ENCODE results near the gene ZNF146.
"Not testable (repeated sequence)": the region's sequence is repeated elsewhere in the genome, so short reads cannot be mapped to it uniquely, and the experiment has no call there.

ZNF146 gene

DNA sequence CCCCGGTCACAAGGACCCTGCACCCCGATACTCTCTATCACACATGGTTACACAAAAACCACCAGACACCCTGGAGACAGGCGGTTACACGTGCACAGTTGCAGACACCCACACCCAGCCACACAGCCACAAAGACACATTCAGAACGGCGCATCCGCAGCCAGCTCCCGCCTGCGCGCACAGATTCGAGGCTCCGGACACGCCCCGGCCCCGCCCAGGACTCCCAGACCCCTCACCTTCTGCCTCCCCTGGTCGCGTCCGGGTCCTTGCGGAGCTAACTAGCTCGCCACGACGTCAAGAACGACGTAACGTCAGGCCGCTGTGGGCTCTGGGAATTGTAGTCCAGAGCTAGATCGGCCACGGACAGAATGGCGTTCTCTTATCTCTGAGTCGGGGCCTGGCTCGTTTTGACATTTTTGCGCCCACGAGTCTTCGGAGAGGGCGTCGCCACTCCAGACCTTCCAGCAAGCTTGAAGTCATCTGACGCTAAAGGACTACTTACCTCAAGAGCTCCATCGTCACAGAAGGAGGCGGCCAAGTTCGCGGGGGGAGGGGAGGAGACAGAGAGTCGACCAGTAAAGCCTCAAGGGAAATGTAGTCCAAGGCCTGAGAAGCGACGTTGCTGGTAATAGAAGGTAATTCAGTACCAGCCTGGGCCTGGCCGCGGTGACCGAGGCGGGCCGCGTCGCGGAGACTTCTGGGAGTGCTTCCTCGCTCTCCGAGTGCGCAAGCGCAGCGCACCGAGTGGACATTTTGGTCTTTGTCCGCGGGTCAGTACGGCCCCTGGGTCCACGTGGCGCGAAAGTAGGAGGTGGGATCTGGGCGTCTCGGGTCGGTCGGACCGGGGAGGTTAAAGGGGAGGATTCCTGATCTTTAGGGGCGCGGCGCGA is at the start of gene ZNF146, which contains the start of gene ZNF565:
TSS of gene ZNF146 (plus strand) at position 721 of the 890 bp plus-strand sequence. CDS start 21,335 bp downstream, outside the sequence.
TSS of gene ZNF565 (minus strand) at position 280 of the 890 bp plus-strand sequence. CDS start 12,680 bp downstream, outside the sequence.
- no peaks in the 10 kb centered on the region for H3K27me3 ChIP-seq (ENCODE audit: control insufficient read depth in 1 of 2, insufficient read depth in 2 of 2, low read length in 2 of 2)
- H3K4me3 ChIP-seq (ENCODE audit: low read length in 2 of 2), result peak within 1 kb of the TSS; percentile 96 to 99
- H3K4me1 ChIP-seq (ENCODE audit: control insufficient read depth, insufficient read depth, low read length), result peaks cover 21% of the 10 kb centered on the region
- peak within 1 kb of the TSS; percentile 96 for H3K27ac ChIP-seq (ENCODE audit: low read length)
- H3K9me3 ChIP-seq (ENCODE audit: control insufficient read depth in 2 of 2, low read length in 2 of 2), result no peaks in the 10 kb centered on the region
- peak within 1 kb of the TSS; percentile 96 to 98 for H3K9ac ChIP-seq (ENCODE audit: low read length in 2 of 2)
- H3K36me3 ChIP-seq (ENCODE audit: control insufficient read depth in 2 of 2, insufficient read depth in 2 of 2, low read length in 2 of 2), result no peaks in the 10 kb centered on the region

DNA sequence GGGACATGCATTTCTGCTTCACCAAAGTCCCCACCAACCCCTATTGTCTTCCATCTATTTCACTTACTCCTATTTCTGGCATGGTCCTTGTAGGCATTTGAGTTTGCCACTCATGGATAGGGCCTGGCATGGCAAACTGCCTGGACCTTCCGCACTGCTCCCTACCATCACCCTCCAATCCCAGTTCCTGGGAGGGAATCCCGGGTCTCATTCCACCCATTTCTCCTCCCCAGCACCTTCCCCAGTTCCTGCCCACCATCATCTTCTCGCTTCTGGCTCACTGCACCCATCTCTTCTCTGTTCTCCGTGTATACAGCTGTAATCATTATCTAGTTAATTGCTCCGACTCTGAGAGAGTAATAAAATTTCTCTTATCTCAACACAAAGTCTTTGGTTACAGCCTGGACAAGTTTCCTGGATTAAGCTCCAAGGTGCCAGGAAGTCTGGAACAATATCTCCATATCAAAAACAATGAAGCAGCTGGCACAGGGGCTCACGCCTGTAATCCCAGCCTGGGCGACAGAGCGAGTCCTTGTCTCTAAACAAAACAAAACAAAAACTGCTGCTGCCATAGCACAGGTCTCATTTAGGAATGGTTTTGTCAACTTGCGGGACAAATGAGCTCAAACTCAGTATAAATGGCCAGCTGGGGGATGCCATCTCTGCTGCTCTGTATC is 45.7 kb upstream of the ZNF146 start:
- Histone ChIP-seq H3K4me3 (ENCODE audit: low read length in 2 of 2) (no peak overlapping the region), H3K36me3 (ENCODE audit: control insufficient read depth in 2 of 2, insufficient read depth in 2 of 2, low read length in 2 of 2) (peaks cover 0 to 2% of the 10 kb centered on the region in 2 donors), H3K27ac (ENCODE audit: low read length) (no peak overlapping the region), H3K9ac (ENCODE audit: low read length in 2 of 2) (no peak overlapping the region), H3K9me3 (ENCODE audit: control insufficient read depth in 2 of 2, low read length in 2 of 2) (no peaks in the 10 kb centered on the region), H3K27me3 (ENCODE audit: control insufficient read depth in 1 of 2, insufficient read depth in 2 of 2, low read length in 2 of 2) (no peaks in the 10 kb centered on the region), H3K4me1 (ENCODE audit: control insufficient read depth, insufficient read depth, low read length) (peaks cover 9% of the 10 kb centered on the region)

DNA sequence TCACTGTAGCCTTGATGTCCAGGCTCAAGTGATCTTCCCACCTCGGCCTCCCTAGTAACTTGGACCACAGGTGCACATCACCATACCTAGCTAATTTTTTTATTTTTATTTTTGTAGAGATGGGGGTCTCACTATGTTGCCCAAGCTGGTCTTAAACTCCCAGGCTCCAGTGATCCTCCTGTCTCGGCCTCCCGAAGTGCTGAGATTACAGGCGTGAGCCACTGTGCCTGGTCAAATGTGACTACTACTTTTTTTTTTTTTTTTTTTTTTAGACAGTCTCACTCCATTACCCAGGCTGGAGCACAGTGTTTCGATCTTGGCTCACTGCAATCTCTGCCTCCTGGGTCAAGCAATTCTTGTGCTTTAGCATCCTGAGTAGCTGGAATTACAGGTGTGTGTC is 42.1 kb upstream of the ZNF146 start:
- no peaks in the 10 kb centered on the region for H3K36me3 ChIP-seq (ENCODE audit: control insufficient read depth in 2 of 2, insufficient read depth in 2 of 2, low read length in 2 of 2)
- H3K9me3 ChIP-seq (ENCODE audit: control insufficient read depth in 2 of 2, low read length in 2 of 2), result no peaks in the 10 kb centered on the region
- no peak overlapping the region for H3K27ac ChIP-seq (ENCODE audit: low read length)
- H3K4me1 ChIP-seq (ENCODE audit: control insufficient read depth, insufficient read depth, low read length), result peaks cover 9% of the 10 kb centered on the region
- no peaks in the 10 kb centered on the region for H3K27me3 ChIP-seq (ENCODE audit: control insufficient read depth in 1 of 2, insufficient read depth in 2 of 2, low read length in 2 of 2)
- H3K9ac ChIP-seq (ENCODE audit: low read length in 2 of 2), result no peak overlapping the region
- H3K4me3 ChIP-seq (ENCODE audit: low read length in 2 of 2), result no peak overlapping the region

DNA sequence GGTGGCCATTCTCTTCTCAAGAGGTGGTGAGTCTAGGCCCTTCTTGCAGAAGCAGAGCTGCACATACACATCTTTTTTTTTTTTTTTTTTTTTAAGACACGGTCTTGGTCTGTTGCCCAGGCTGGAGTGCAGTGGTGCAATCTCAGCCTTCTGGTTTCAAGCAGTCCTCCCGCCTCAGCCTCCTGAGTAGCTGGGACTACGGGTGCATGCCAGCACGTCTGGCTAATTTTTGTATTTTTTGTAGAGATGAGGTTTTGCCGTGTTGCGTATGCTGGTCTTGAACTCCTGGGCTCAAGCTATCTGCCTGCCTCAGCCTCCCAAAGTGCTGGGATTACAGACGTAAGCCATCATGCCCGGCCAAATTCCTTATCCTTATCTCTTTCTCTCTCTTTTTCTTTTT is 41.1 kb upstream of the ZNF146 start:
- not testable (repeated sequence) for H3K27ac ChIP-seq (ENCODE audit: low read length); H3K27me3 ChIP-seq (ENCODE audit: control insufficient read depth in 1 of 2, insufficient read depth in 2 of 2, low read length in 2 of 2); H3K36me3 ChIP-seq (ENCODE audit: control insufficient read depth in 2 of 2, insufficient read depth in 2 of 2, low read length in 2 of 2); H3K9ac ChIP-seq (ENCODE audit: low read length in 2 of 2); H3K9me3 ChIP-seq (ENCODE audit: control insufficient read depth in 2 of 2, low read length in 2 of 2); H3K4me1 ChIP-seq (ENCODE audit: control insufficient read depth, insufficient read depth, low read length); H3K4me3 ChIP-seq (ENCODE audit: low read length in 2 of 2)

DNA sequence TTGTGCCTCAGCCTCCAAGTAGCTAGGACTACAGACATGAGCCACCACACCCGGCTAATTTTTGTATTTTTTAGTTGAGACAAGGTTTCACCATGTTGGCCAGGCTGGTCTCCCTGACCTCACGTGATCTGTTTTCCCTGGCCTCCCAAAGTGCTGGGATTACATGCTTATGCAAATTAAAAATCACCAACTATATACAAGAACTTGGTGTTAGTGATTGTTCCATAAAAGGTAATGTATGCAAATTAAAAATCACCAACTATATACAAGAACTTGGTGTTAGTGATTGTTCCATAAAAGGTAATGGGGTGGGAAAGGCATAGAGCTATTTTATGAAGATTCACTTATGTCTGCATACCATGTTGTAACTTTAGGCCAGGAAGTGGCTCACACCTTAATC is 35.8 kb upstream of the ZNF146 start:
- not testable (repeated sequence) for H3K4me3 ChIP-seq (ENCODE audit: low read length in 2 of 2); H3K9ac ChIP-seq (ENCODE audit: low read length in 2 of 2); H3K27ac ChIP-seq (ENCODE audit: low read length); H3K4me1 ChIP-seq (ENCODE audit: control insufficient read depth, insufficient read depth, low read length); H3K27me3 ChIP-seq (ENCODE audit: control insufficient read depth in 1 of 2, insufficient read depth in 2 of 2, low read length in 2 of 2); H3K9me3 ChIP-seq (ENCODE audit: control insufficient read depth in 2 of 2, low read length in 2 of 2)
- H3K36me3 ChIP-seq (ENCODE audit: control insufficient read depth in 2 of 2, insufficient read depth in 2 of 2, low read length in 2 of 2), result peaks cover 11% of the 10 kb centered on the region in 2 donors

DNA sequence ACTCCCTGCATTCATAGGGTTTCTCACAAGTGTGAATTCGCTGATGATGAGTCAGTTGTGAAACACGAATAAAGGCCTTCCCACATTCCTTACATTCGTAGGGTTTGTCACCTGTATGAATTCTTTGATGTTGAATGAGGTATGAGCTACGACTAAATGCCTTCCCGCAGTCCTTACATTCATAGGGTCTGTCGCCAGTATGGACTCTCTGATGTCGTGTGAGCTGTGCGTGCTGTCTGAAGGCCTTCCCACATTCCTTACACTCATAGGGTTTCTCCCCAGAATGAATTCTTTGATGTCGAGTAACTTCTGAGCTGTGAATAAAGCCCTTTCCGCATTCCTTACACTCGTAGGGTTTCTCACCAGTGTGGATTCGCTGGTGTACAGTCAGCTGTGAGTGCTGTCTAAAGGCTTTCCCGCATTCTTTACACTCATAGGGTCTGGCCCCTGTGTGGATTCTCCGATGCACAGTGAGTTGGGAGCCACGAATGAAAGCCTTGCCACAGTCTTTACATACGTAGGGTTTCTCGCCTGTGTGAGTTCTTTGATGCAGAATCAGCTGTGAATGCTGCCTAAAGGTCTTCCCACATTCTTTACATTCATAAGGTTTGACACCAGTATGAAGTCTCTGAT is 32.2 kb upstream of the ZNF146 start:
- Histone ChIP-seq H3K9me3 (ENCODE audit: control insufficient read depth in 2 of 2, low read length in 2 of 2) (no peaks in the 10 kb centered on the region), H3K4me3 (ENCODE audit: low read length in 2 of 2) (no peak overlapping the region), H3K27me3 (ENCODE audit: control insufficient read depth in 1 of 2, insufficient read depth in 2 of 2, low read length in 2 of 2) (no peaks in the 10 kb centered on the region), H3K36me3 (ENCODE audit: control insufficient read depth in 2 of 2, insufficient read depth in 2 of 2, low read length in 2 of 2) (peaks cover 11% of the 10 kb centered on the region in 2 donors), H3K9ac (ENCODE audit: low read length in 2 of 2) (no peak overlapping the region), H3K4me1 (ENCODE audit: control insufficient read depth, insufficient read depth, low read length) (no peaks in the 10 kb centered on the region), H3K27ac (ENCODE audit: low read length) (no peak overlapping the region)

DNA sequence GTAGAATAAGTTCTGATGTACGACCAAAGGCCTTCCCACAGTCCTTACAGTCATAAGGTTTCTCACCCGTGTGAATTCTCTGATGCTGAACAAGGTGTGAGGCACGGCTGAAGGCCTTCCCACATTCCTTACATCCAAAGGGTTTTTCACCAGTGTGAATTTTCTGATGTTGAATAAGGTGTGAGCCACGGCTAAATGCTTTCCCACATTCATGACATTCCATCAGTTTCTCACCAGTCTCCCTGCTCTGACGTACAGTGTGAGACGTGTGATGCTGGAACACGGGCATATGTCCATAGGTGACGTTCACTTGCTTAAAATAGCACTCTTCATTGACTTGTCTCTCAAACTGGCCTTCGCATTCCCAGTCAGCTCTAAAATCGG is 31.7 kb upstream of the ZNF146 start:
- Histone ChIP-seq H3K36me3 (ENCODE audit: control insufficient read depth in 2 of 2, insufficient read depth in 2 of 2, low read length in 2 of 2) (peaks cover 11% of the 10 kb centered on the region in 2 donors), H3K9ac (ENCODE audit: low read length in 2 of 2) (no peak overlapping the region), H3K9me3 (ENCODE audit: control insufficient read depth in 2 of 2, low read length in 2 of 2) (no peaks in the 10 kb centered on the region), H3K4me1 (ENCODE audit: control insufficient read depth, insufficient read depth, low read length) (no peaks in the 10 kb centered on the region), H3K27ac (ENCODE audit: low read length) (no peak overlapping the region), H3K27me3 (ENCODE audit: control insufficient read depth in 1 of 2, insufficient read depth in 2 of 2, low read length in 2 of 2) (no peaks in the 10 kb centered on the region), H3K4me3 (ENCODE audit: low read length in 2 of 2) (no peak overlapping the region)

DNA sequence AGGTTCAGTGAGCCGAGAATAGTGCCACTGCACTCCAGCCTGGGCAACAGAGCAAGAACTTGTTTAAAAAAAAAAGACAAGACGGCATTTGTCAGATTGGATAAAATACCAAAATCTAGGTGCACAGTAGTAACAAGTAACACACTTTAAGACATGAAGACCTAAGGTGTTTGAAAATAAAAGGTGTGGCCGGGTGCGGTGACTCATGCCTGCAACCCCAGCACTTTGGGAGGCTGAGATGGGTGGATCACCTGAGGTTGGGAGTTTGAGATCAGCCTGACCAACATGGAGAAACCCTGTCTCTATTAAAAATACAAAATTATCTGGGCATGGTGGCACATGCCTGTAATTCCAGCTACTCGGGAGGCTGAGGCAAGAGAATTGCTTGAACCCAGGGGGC is 28.2 kb upstream of the ZNF146 start:
- not testable (repeated sequence) for H3K9ac ChIP-seq (ENCODE audit: low read length in 2 of 2); H3K4me1 ChIP-seq (ENCODE audit: control insufficient read depth, insufficient read depth, low read length); H3K9me3 ChIP-seq (ENCODE audit: control insufficient read depth in 2 of 2, low read length in 2 of 2); H3K27ac ChIP-seq (ENCODE audit: low read length); H3K4me3 ChIP-seq (ENCODE audit: low read length in 2 of 2); H3K27me3 ChIP-seq (ENCODE audit: control insufficient read depth in 1 of 2, insufficient read depth in 2 of 2, low read length in 2 of 2)
- H3K36me3 ChIP-seq (ENCODE audit: control insufficient read depth in 2 of 2, insufficient read depth in 2 of 2, low read length in 2 of 2), result peaks cover 11% of the 10 kb centered on the region in 2 donors

DNA sequence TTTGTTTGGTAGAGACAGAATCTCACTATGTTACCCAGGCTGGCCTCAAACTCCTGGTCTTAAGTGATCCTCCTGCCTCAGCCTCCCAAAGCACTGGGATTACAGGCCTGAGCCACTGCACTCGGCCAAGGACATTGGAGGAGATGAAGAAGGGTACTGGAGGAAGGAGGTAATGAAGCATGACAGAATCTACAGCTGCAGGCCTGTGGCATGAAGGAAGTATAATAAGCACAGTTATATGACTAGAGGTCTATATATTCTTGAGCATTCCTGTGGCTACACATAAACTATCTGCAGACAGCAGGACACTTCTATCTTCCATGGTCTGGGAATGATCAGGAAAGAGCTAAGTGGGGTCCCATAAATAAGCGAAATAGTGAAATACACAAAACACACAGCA is 18.7 kb upstream of the ZNF146 start:
- Histone ChIP-seq H3K27me3 (ENCODE audit: control insufficient read depth in 1 of 2, insufficient read depth in 2 of 2, low read length in 2 of 2) (no peaks in the 10 kb centered on the region), H3K27ac (ENCODE audit: low read length) (no peak overlapping the region), H3K4me3 (ENCODE audit: low read length in 2 of 2) (no peak overlapping the region), H3K9me3 (ENCODE audit: control insufficient read depth in 2 of 2, low read length in 2 of 2) (no peaks in the 10 kb centered on the region), H3K9ac (ENCODE audit: low read length in 2 of 2) (no peak overlapping the region), H3K36me3 (ENCODE audit: control insufficient read depth in 2 of 2, insufficient read depth in 2 of 2, low read length in 2 of 2) (peaks cover 12 to 17% of the 10 kb centered on the region in 2 donors), H3K4me1 (ENCODE audit: control insufficient read depth, insufficient read depth, low read length) (no peaks in the 10 kb centered on the region)

DNA sequence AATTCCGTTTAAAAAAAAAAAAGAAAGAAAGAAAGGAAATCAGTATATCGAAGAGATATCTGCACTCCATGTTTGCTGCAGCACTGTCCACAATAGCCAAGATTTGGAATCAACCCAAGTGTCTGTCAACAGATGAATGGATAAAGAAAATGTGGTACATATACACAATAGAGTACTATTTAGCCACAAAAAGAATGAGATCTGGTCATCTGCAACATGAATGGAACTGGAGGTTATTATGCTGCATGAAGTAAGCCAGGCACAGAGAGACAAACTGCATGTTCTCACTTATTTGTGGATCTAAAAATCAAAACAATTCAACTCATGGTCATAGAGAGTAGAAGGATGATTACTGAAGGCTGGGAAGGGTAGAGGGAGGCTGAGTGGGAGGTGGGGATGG is 16.8 kb upstream of the ZNF146 start:
- H3K27ac ChIP-seq (ENCODE audit: low read length), result no peak overlapping the region
- H3K9me3 ChIP-seq (ENCODE audit: control insufficient read depth in 2 of 2, low read length in 2 of 2), result no peaks in the 10 kb centered on the region
- H3K4me1 ChIP-seq (ENCODE audit: control insufficient read depth, insufficient read depth, low read length), result no peaks in the 10 kb centered on the region
- peaks cover 12 to 18% of the 10 kb centered on the region in 2 donors for H3K36me3 ChIP-seq (ENCODE audit: control insufficient read depth in 2 of 2, insufficient read depth in 2 of 2, low read length in 2 of 2)
- H3K4me3 ChIP-seq (ENCODE audit: low read length in 2 of 2), result no peak overlapping the region
- H3K9ac ChIP-seq (ENCODE audit: low read length in 2 of 2), result no peak overlapping the region
- H3K27me3 ChIP-seq (ENCODE audit: control insufficient read depth in 1 of 2, insufficient read depth in 2 of 2, low read length in 2 of 2), result no peaks in the 10 kb centered on the region
